LNCaP clone FGC (cell line): ENCODE data around the gene NR2C2.

Source experiments
- DNase-seq: peaks from one replicate; pipeline ENCODE4 v3.0.0-alpha.2; 2011; ENCODE audit warnings: low read depth
- H3K4me3 ChIP-seq: 2 replicates; pipeline ENCODE4 v1.5.1; 2011; ENCODE audit warnings: mild to moderate bottlenecking, low read depth, low read length, control low read depth
- TF ChIP-seq, protein P1 (sequence below): IDR thresholded peaks from 2 replicates; pipeline ENCODE4 v1.5.1; 2012; ENCODE audit warnings: mild to moderate bottlenecking; ENCODE audit not compliant: control insufficient read depth, insufficient read depth; ENCODE audit errors: extremely low read depth

Gene NR2C2

GRCh38 chr3:15063238-15063637, 115.9 kb downstream of the NR2C2 start:
- DNase-seq = no peak
- TF ChIP-seq, protein P1, sequence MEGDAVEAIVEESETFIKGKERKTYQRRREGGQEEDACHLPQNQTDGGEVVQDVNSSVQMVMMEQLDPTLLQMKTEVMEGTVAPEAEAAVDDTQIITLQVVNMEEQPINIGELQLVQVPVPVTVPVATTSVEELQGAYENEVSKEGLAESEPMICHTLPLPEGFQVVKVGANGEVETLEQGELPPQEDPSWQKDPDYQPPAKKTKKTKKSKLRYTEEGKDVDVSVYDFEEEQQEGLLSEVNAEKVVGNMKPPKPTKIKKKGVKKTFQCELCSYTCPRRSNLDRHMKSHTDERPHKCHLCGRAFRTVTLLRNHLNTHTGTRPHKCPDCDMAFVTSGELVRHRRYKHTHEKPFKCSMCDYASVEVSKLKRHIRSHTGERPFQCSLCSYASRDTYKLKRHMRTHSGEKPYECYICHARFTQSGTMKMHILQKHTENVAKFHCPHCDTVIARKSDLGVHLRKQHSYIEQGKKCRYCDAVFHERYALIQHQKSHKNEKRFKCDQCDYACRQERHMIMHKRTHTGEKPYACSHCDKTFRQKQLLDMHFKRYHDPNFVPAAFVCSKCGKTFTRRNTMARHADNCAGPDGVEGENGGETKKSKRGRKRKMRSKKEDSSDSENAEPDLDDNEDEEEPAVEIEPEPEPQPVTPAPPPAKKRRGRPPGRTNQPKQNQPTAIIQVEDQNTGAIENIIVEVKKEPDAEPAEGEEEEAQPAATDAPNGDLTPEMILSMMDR = no peak
- H3K4me3 ChIP-seq = no peak overlapping the region; the same call in 1 of the 2 replicates

- TF ChIP-seq, protein P1 = no peak
- peak overlapping the region; percentile 85 for H3K4me3 ChIP-seq
- no peak for DNase-seq
These were observed 116.4 kb downstream of the NR2C2 start for GRCh38 chr3:15063656-15064286.

DNA sequence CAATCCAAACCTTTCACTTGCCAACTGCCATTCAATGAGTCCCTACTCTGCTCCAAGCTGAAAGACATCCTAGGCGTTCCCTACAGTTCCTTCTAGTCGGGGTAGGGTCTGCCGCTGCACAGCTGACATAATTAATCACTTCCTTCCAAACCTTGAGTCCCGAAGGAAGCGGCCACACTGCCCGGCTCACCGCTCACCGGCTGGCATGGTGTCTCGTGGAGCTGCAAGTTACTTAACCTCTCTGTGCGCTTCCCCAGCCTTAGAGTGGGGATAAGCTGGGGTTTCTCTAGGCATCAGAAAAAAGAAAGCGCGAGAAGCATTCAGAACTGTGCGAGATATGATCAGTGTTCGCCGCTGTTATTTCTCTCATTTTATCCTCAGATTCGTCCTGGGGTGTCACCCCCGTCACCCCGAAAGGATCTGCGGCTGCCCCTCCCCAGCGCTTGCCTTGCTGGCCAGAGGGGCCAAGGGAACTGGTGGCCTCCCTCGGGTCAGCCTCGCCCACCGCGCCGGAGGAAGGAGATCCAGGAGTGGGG, 117.0 kb downstream of the NR2C2 start:
- TF ChIP-seq, protein P1 = no peak
- DNase-seq = no peak
- H3K4me3 ChIP-seq = peak overlapping the region; percentile 85

DNA sequence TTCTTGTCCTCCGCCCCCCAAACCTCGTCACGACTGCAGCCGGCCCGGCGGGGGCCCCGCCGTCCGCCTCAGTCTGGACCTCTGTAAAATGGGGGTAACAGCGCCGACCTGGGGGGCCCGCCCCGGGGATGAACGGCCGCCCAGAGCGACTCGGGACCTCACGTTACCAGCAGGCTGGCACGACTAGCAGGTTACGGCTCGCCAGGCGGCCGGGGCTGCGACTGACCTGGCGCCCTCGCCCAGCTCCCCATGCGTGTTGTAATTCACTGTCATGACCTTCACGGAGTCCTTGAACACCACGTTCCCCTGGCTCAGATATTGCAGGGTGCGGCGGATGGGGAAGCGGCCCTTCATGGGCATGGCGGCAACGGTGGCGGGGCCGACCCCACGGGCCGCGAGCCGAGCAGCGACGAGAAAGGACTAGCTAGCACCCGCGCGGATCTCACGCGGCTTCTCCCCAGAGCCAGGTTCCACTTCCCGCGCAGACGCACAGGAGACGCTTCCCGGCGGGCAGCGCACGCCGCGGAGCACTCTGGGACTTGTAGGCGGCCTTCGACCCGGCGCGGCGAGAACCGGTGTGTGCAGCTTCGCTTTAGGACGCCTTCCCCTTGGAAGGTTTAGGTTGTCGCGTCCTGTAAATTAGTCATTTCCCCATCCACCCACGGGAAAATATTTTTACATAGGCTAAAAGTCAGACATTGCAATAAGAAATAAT, 117.6 kb downstream of the NR2C2 start, which contains the start of gene MRPS25:
Gene MRPS25, minus strand, starts transcription at position 481 of the 715 bp plus-strand sequence. Its CDS starts 121 bp downstream, at position 360.
- DNase-seq = peak; percentile 75
- H3K4me3 ChIP-seq = peak within 1 kb of the TSS; percentile 85
- TF ChIP-seq, protein P1 = no peak

DNA sequence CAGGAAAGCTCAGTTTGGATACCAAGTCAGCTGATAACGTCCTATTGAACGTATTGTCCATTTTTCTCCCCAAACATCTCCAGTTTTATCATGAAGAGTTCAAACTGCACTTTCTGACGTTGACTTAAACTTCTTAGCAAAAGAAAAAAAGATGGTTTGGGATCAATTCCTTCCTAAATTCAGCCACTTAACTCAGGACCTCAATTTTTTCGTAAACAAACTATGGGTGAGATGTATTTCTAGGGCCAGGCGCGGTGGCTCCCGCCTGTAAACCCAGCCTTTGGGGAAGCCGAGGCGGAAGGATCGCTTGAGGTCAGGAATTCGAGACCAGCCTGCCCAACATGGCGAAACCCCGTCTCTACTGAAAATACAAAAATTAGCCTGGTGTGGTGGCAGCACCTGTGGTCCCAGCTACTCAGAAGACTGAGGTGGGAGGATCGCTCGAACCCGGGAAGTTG, 118.2 kb downstream of the NR2C2 start:
- H3K4me3 ChIP-seq = peak overlapping the region; percentile 85
- no peak for DNase-seq

GRCh38 chr3:15066467-15066866, 119.1 kb downstream of the NR2C2 start:
- TF ChIP-seq, protein P1 = no peak
- no peak overlapping the region for H3K4me3 ChIP-seq
- DNase-seq = no peak

More for the DNA sequence above, 118.2 kb downstream of the NR2C2 start:
- TF ChIP-seq, protein P1 = no peak
